GM23248 (cell line): ENCODE results near the gene ROR1. TPM values are rescaled to one million over a fixed set of nuclear protein-coding genes. Genes with fewer than 3 reads are reported as not detected.

Experiments used
- DNase-seq: peaks from one replicate; pipeline ENCODE4 v3.0.0-alpha.2; 2015
- H2AFZ ChIP-seq: fragments of 200-600 bp; sonication (generic); 2 replicates; pipeline ENCODE4 v1.6.1; 2016; ENCODE audit warnings: antibody characterized with exemption
- H3F3A ChIP-seq: fragments of 200-600 bp; sonication (generic); 2 replicates; pipeline ENCODE4 v1.6.1; 2016; ENCODE audit warnings: mild to moderate bottlenecking, antibody characterized with exemption, mixed run types; ENCODE audit not compliant: insufficient read depth
- H3K27ac ChIP-seq: fragments of 200-600 bp; sonication (generic); 2 replicates; pipeline ENCODE4 v1.5.1; 2016; ENCODE audit warnings: mild to moderate bottlenecking
- H3K27me3 ChIP-seq: fragments of 200-600 bp; sonication (generic); replicated peaks from 2 replicates; pipeline ENCODE4 v1.6.1; 2016; ENCODE audit warnings: mild to moderate bottlenecking; ENCODE audit not compliant: insufficient read depth
- H3K36me3 ChIP-seq: fragments of 200-600 bp; sonication (generic); 2 replicates; pipeline ENCODE4 v1.6.1; 2016; ENCODE audit warnings: low read depth, mild to moderate bottlenecking
- H3K4me1 ChIP-seq: fragments of 200-600 bp; sonication (generic); 2 replicates; pipeline ENCODE4 v1.6.1; 2016; ENCODE audit warnings: mild to moderate bottlenecking; ENCODE audit not compliant: insufficient read depth
- H3K4me2 ChIP-seq: fragments of 200-600 bp; sonication (generic); one replicate; pipeline ENCODE4 v1.6.1; 2016; ENCODE audit warnings: mild to moderate bottlenecking; ENCODE audit not compliant: unreplicated experiment
- H3K4me3 ChIP-seq: fragments of 200-600 bp; sonication (generic); 2 replicates; pipeline ENCODE4 v1.5.1; 2016; ENCODE audit warnings: mild to moderate bottlenecking
- H3K79me2 ChIP-seq: fragments of 200-600 bp; sonication (generic); 2 replicates; pipeline ENCODE4 v1.6.1; 2016; ENCODE audit warnings: mild to moderate bottlenecking; ENCODE audit not compliant: insufficient read depth
- H3K9ac ChIP-seq: fragments of 200-600 bp; sonication (generic); 2 replicates; pipeline ENCODE4 v1.6.1; 2016; ENCODE audit warnings: mild to moderate bottlenecking
- H3K9me2 ChIP-seq: fragments of 200-600 bp; sonication (generic); 2 replicates; pipeline ENCODE4 v1.6.1; 2016; ENCODE audit warnings: mixed run types, mild to moderate bottlenecking, moderate library complexity; ENCODE audit not compliant: insufficient read depth
- H3K9me3 ChIP-seq: fragments of 200-600 bp; sonication (generic); one replicate; pipeline ENCODE4 v1.6.1; 2017; ENCODE audit warnings: low read depth
- H4K20me1 ChIP-seq: fragments of 200-600 bp; sonication (generic); 2 replicates; pipeline ENCODE4 v1.6.0; 2016; ENCODE audit not compliant: insufficient read depth
- EZH2 ChIP-seq: fragments of 200-600 bp; sonication (generic); IDR thresholded peaks from 2 replicates; pipeline ENCODE4 v1.6.1; 2018; ENCODE audit warnings: antibody characterized with exemption, mild to moderate bottlenecking; ENCODE audit not compliant: insufficient read depth, poor library complexity, severe bottlenecking
- EZH2phosphoT487 ChIP-seq: fragments of 200-600 bp; sonication (generic); IDR thresholded peaks from 2 replicates; pipeline ENCODE4 v1.6.1; 2018; ENCODE audit warnings: antibody characterized with exemption, moderate library complexity, mild to moderate bottlenecking, low read depth; ENCODE audit not compliant: insufficient read depth
- WGBS, 2 experiments: methylation state at CpG; one replicate each; pipeline ENCODE4 v1.1.6; 2015 to 2017; ENCODE audit warnings: low lambda C conversion rate in 2 of 2, low coverage in 1 of 2; ENCODE audit errors: missing lambda C conversion rate in 2 of 2; 5-methylcytosine and 5-hydroxymethylcytosine counted together
- in situ Hi-C: fragments of 300-500 bp; cut with MboI; formaldehyde crosslinking; loops from 2 replicates; pipeline ENCODE4 v1.15.0; 2020
- polyA plus RNA-seq: library from polyadenylated mRNA; unstranded; fragments of >200 nt; fragmentation: Nextera tagmentation; extraction: Ambion mirVana; gene quantifications from 2 replicates; pipeline ENCODE4 v1.2.1, GENCODE V29; 2016
- total RNA-seq: library from RNA; depleted of rRNA; stranded (reverse); fragments of >200 nt; shearing (Covaris generic); gene quantifications from 2 replicates; pipeline ENCODE4 v1.2.3, GENCODE V29; 2014

The ROR1 gene
- total and polyA plus RNA-seq, 2 experiments from 2014 or later, result 12.0 to 13.3 TPM

DNA sequence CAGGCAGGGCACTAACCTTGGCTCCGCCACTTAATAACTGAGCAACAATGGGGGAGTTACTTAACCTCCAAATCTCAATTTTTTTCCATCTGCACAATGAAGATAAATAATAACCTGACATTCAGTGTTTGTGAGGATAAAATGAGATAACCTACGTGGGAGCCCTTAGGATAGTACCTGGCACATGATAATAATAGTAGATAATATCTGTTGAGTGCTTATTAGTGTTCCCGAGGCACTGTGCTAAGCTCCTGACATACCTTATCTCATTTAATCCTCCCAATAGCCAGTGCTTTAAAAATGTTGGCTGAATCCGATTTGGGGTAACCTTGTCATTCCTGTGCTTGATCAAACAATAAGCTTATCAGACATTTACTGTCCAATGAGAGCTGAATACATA is 300.9 kb downstream of the ROR1 start:
- no peak overlapping the region for H3K9ac ChIP-seq
- H3K4me2 ChIP-seq, result no peak overlapping the region
- H3K36me3 ChIP-seq, result no peaks in the 10 kb centered on the region
- H3K4me3 ChIP-seq, result no peak overlapping the region
- H2AFZ ChIP-seq, result no peak overlapping the region
- H3K9me3 ChIP-seq, result no peaks in the 10 kb centered on the region
- no peak overlapping the region for H3K27ac ChIP-seq
- H3K9me2 ChIP-seq, result no peaks in the 10 kb centered on the region
- in situ Hi-C loops, result no loop called here
- H3K4me1 ChIP-seq, result 0 out of 2 replicates have a peak, but pooled peaks cover 7% of the 10 kb centered on the region
- H3K79me2 ChIP-seq, result no peaks in the 10 kb centered on the region
- no peaks in the 10 kb centered on the region for H4K20me1 ChIP-seq
- no peak for DNase-seq
- no peak for TF ChIP-seq EZH2
- no peak for TF ChIP-seq EZH2phosphoT487
- H3F3A ChIP-seq, result no peaks in the 10 kb centered on the region
- H3K27me3 ChIP-seq, result no peaks in the 10 kb centered on the region
- 87 to 90% methylated on average over 4 of the region's 4 CpGs for WGBS, 2 experiments

DNA sequence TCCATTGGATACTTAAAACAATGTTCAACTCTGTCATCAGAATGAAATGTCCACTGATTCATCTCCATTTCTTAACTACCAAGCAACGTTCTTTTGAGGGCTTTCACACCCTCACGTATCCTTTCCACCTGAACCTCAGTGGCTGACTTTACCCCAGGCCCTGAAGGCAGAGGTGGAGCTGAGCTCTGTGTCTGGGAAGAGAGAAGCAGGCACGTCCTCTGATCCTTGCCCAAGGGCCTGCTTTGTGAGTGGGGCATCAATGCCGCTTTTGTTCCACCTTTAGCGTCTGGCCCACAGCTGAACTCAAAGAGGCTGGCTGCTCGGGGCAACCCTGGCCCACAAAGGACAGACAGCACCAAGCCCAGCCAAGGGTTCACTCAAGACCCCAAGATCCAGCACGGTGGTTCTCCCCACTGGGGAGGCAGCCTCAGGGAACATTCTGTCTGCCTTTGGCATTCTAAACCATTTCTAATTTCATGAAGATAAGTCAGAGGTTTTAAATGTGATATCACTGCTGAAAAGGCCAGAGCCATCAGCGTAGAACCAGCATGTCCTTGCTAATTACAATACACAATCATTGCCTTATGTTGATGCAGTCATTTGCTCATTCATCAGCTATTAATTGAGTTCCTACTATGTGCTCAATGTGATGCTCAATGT is 303.6 kb downstream of the ROR1 start:
- Histone ChIP-seq H3K79me2 (no peaks in the 10 kb centered on the region), H3K27ac (no peak overlapping the region), H3K4me2 (no peak overlapping the region), H3K36me3 (no peaks in the 10 kb centered on the region), H3K9ac (no peak overlapping the region), H3F3A (0 out of 2 replicates have a peak, but pooled peaks cover 6% of the 10 kb centered on the region), H4K20me1 (no peaks in the 10 kb centered on the region), H3K4me1 (peaks cover 12% of the 10 kb centered on the region), H3K4me3 (no peak overlapping the region), H3K9me3 (no peaks in the 10 kb centered on the region), H3K27me3 (no peaks in the 10 kb centered on the region), H2AFZ (no peak overlapping the region), H3K9me2 (no peaks in the 10 kb centered on the region)
- TF ChIP-seq EZH2, result no peak
- no peak for TF ChIP-seq EZH2phosphoT487
- peak; percentile 14 for DNase-seq
- in situ Hi-C loops, result no loop called here
- 73 to 78% methylated on average over 8 of the region's 8 CpGs for WGBS, 2 experiments

- H3K36me3 ChIP-seq, result no peaks in the 10 kb centered on the region
- H3K9ac ChIP-seq, result no peak overlapping the region
- H3K27me3 ChIP-seq, result no peaks in the 10 kb centered on the region
- no peaks in the 10 kb centered on the region for H3K9me2 ChIP-seq
- no peak overlapping the region for H2AFZ ChIP-seq
- no peak overlapping the region for H3K4me3 ChIP-seq
- no peak overlapping the region for H3K4me2 ChIP-seq
- in situ Hi-C loops, result no loop called here
- WGBS, 2 experiments, result 96 to 97% methylated on average over 3 of the region's 3 CpGs
- H4K20me1 ChIP-seq, result no peaks in the 10 kb centered on the region
- H3K9me3 ChIP-seq, result no peaks in the 10 kb centered on the region
- no peaks in the 10 kb centered on the region for H3K79me2 ChIP-seq
- peak; percentile 61 for DNase-seq
- no peak overlapping the region for H3K27ac ChIP-seq
- 0 out of 2 replicates have a peak, but pooled peaks cover 6% of the 10 kb centered on the region for H3F3A ChIP-seq
- peaks cover 13% of the 10 kb centered on the region for H3K4me1 ChIP-seq
- TF ChIP-seq EZH2 (no peak), EZH2phosphoT487 (no peak)
These were observed 307.2 kb downstream of the ROR1 start for GRCh38 chr1:64080941-64081562.

GRCh38 chr1:64082459-64082858 is 308.6 kb downstream of the ROR1 start:
- Histone ChIP-seq H3K4me1 (peaks cover 18% of the 10 kb centered on the region), H3K4me2 (peak overlapping the region; percentile 38), H3K9me3 (no peaks in the 10 kb centered on the region), H3K9ac (no peak overlapping the region), H3K27ac (no peak overlapping the region), H3K27me3 (no peaks in the 10 kb centered on the region), H3K79me2 (no peaks in the 10 kb centered on the region), H3F3A (peaks cover 13% of the 10 kb centered on the region), H3K36me3 (no peaks in the 10 kb centered on the region), H3K4me3 (no peak overlapping the region), H2AFZ (no peak overlapping the region), H3K9me2 (no peaks in the 10 kb centered on the region), H4K20me1 (no peaks in the 10 kb centered on the region)
- TF ChIP-seq EZH2phosphoT487, result no peak
- TF ChIP-seq EZH2, result no peak
- DNase-seq, result peak; percentile 87
- in situ Hi-C loops, result no loop called here
- WGBS, 2 experiments, result 40 to 49% methylated on average over 3 of the region's 3 CpGs
